NCI-H526 (cell line): Measurements from ENCODE around the gene NWD2.

Experiments
- DNase-seq, 2 experiments: peaks; one replicate each; lab custom pipeline; 2025; lab: John Stamatoyannopoulos, UW

Gene NWD2

GRCh38 chr4:37438564-37439279, 194.2 kb downstream of the NWD2 start:
- no peak for DNase-seq

- DNase-seq = no peak
Observed at GRCh38 chr4:37439809-37440474, 195.4 kb downstream of the NWD2 start.

- no peak for DNase-seq
Observed at GRCh38 chr4:37440501-37440900, 196.0 kb downstream of the NWD2 start.

- DNase-seq = no peak
Observed at GRCh38 chr4:37441231-37442061, 196.9 kb downstream of the NWD2 start.

- DNase-seq = no peak
Observed at GRCh38 chr4:37442062-37442323, 197.4 kb downstream of the NWD2 start.

GRCh38 chr4:37443137-37443536, 198.6 kb downstream of the NWD2 start:
- DNase-seq = no peak

GRCh38 chr4:37445023-37445422, 200.5 kb downstream of the NWD2 start:
- DNase-seq = no peak

- DNase-seq = no peak
Observed at GRCh38 chr4:37446016-37446415, 201.5 kb downstream of the NWD2 start.

GRCh38 chr4:37447886-37448285, 203.3 kb downstream of the NWD2 start:
- DNase-seq = no peak

- no peak for DNase-seq
Observed at GRCh38 chr4:37450309-37450708, 205.8 kb downstream of the NWD2 start.

GRCh38 chr4:37450911-37451310, 206.4 kb downstream of the NWD2 start:
- DNase-seq = no peak

- no peak for DNase-seq
Observed at GRCh38 chr4:37451656-37452055, 207.1 kb downstream of the NWD2 start.

- DNase-seq = peak; percentile 96 to 97
Observed at GRCh38 chr4:37452952-37453280, 208.4 kb downstream of the NWD2 start.

GRCh38 chr4:37453281-37453998, 208.9 kb downstream of the NWD2 start:
- DNase-seq = peak; percentile 71 to 93

GRCh38 chr4:37453999-37454800, 209.7 kb downstream of the NWD2 start:
- no peak for DNase-seq

GRCh38 chr4:37455301-37456131, 211.0 kb downstream of the NWD2 start:
- DNase-seq = peak; percentile 33 to 77

- DNase-seq = no peak
Observed at GRCh38 chr4:37461801-37462200, 217.3 kb downstream of the NWD2 start.

- peak; percentile 55 to 70 for DNase-seq
Observed at GRCh38 chr4:37463033-37463856, 218.7 kb downstream of the NWD2 start.

GRCh38 chr4:37464373-37465128, 220.0 kb downstream of the NWD2 start:
- DNase-seq = no peak
